Fibroblast of skin of right biceps (primary cell): ENCODE results near the gene EIF3J.
A peak's percentile ranks its signal among the peaks of the same experiment; 100 is the strongest.
"Not testable (repeated sequence)": the region's sequence is repeated elsewhere in the genome, so short reads cannot be mapped to it uniquely, and the experiment has no call there.

Experiments
- DNase-seq: peaks from one replicate; pipeline ENCODE4 v3.0.0-alpha.2; 2013

Gene EIF3J, protein sequence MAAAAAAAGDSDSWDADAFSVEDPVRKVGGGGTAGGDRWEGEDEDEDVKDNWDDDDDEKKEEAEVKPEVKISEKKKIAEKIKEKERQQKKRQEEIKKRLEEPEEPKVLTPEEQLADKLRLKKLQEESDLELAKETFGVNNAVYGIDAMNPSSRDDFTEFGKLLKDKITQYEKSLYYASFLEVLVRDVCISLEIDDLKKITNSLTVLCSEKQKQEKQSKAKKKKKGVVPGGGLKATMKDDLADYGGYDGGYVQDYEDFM

DNA sequence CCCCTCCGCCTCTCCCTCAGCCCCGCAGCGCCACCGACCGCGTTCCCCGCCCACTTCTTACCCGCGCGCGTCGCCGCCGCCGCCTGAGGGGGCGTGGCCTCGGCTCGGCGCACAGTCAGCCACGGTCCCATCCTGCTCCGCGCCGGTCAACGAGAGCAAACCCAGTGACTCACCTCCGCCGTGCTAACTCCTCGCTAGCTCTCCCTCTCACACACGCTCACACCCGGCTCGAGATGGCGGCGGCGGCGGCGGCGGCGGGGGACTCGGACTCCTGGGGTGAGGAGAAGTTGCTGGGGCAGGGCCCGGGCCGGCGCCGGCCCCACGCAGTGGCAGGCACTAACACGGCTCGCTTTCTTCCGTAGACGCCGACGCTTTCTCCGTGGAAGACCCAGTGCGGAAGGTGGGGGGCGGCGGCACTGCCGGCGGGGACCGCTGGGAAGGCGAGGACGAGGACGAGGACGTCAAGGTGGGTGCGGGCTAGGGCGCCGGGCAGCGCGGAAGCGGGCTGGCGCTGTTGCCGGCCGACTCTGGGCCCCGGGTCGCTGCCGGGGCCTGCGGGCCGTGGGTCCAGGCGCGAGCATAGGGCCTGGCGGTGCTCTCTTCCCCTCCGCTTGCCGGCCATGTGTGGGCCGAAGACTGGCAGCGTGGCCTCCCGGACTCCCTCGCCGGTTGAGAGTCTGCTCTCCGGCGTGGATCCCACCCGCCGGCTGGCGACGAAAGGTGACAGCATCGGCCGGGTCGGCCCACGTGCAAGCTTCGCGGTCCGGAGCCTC lies at the start of gene EIF3J:
Gene EIF3J (plus strand): TSS at position 186 of the 773 bp plus-strand sequence. CDS start 48 bp downstream, at position 234.
- DNase-seq, result peak; percentile 98

DNA sequence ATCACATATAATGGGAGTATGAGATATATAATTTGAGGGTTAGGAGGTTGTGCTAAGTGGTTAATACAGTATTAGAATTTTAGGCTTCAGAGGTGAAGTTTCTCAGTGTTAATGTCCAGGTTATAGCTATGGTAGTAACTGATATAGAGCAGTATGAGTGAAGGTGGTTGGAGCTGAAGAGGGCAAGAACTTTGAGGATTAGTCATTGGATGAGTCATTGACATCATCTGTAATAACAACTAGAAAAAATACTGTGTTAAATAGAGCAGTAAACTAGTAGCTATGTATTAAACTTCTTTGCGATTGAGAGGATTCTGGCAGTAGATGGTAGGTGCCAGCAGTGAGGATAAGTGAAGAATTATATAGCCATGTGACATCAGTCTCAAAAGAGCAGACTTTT lies 47.5 kb upstream of the EIF3J start:
- peak; percentile 79 for DNase-seq

DNA sequence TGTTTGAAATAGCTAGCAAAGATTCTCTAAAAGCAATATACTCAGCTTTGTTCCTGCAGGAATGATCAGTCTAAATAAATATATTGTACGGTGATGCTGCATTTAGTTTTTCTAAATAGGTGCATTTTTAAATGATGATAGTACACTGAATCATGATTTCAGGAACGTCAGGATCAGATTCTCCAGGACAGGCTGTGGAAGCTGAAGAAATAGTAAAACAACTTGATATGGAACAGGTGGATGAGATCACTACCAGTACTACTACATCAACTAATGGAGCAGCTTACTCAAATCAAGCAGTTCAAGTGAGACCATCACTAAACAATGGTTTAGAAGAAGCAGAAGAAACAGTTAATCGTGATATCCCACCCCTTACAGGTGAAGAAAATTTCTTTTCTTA lies 46.3 kb upstream of the EIF3J start:
- DNase-seq, result no peak

DNA sequence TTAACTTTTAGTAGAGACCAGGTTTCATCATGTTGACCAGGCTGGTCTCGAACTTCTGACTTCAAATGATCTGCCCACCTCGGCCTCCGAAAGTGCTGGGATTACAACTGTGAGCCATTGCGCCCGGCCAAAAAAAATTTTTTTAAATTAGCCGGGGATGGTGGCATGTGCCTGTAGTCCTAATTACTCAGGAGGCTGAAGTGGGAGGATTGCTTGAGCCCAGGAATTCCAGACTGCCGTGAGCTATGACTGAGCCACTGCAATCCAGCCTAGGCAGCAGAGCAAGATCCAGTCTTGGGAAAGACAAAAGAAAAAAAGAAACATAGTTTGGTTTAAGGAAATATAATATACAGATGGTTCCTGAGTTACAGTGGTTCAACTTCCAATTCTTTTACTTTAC lies 44.9 kb upstream of the EIF3J start:
- no peak for DNase-seq

DNA sequence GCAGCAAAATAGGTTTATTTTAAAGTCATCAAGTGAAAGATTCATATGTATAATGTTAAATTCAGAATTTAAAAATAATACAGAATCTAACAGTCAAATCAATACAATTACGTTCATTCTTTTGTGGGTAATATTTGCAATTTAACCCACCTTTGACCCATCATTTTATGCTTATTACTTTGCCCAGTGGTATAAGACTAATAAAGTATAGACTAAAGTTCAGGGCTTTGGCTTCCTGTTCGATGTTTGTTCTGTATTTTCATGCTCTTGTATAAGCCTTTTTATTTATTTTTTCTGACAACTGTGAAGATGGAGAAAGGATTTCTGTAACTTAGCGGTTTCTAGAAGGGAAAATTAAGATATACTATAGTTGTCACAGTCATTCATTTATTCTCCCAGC lies 44.3 kb upstream of the EIF3J start:
- DNase-seq, result no peak

DNA sequence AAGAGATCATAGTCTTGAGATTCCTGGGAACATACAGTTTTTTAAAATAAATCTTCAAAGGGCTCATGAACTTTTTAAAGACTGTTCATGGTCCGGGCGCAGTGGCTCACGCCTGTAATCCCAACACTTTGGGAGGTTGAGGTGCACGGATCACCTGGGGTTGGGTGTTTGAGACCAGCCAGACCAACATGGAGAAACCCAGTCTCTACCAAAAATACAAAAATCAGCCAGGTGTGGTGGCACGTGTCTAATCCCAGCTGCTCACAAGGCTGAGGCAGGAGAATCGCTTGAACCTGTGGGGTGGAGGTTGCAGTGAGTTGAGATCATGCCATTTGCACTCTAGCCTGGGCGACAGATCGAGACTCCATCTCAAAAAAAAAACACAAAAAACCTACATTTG lies 41.4 kb upstream of the EIF3J start:
- no peak for DNase-seq

DNA sequence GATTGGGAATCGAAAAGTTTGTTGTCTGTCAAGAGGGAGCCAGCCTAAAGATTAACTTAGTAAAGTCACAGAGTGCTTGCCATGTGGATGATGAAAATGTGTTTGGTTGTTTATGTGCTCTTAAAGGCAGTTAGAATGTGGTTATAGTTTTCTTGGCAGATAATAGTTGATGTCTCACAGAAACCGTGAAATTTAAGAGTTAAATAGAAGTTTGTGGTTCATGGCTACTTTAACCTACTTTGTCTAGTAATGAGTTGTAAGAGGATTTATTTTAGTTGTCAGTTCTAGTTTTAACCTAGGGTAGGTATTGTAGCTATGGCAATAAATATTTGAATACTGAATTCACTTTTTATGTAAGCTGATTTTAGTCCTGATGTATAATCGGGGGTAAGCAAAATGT lies 36.4 kb upstream of the EIF3J start:
- DNase-seq, result no peak

DNA sequence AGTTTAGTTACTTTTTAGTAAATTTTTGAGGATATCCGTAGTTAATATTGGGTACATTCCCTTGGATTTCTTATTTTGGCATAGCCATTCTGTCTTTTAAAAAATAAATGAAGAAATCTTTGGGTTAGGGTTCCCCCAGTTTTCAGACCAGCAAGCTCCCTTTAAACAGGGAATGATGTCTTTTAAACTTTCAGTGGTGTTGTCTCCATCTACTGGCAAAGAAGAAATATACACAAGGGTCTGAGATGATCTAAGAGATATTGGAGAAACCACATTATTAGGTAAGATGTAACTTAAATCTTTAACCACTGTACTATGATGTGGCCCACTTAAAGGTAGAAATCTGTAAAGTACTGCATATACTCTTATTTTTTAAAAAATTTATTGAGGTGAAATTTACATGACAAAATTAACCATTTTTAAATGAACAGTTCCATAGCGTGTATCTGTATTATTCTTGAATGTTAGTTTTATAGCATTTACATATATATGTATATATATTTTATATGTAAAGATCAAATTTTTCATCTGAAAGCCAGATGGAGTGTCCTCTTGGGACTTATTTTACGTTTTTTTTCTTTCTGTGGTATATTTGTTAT lies 35.1 kb upstream of the EIF3J start:
- peak; percentile 48 for DNase-seq

DNA sequence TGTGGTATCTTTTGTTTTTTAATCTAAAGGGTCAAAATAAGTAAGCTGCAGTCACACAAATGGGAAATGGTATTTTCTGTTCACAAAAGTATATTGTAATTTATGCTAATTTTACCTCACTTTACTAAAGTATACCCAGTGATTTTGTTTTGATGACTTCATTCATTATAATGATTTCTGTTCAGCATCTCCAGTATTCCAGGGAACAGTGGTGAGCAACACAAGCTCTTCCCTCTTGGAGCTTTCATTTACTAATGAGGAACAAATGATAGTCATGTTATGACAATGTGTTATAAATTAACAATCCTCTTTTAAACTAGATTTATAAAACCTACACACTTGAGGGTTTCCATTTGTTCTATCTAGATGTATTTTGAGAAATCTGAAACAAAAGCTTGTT lies 20.5 kb upstream of the EIF3J start:
- no peak for DNase-seq

DNA sequence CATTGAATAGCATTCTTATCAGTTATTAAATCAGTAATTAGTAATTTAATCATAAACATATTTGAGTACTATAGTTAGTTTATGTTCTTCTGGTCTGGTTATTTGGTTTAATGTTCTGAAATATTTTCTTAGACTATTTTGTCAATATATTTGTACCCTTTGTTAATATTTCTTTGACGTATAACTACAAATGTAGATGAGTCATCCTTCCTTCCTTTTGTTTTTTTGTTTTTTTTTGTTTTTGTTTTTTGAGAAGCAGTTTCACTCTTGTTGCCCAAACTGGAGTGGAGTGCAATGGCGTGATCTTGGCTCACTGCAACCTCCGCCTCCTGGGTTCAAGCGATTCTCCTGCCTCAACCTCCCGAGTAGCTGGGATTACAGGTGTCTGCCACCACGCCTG lies 17.4 kb upstream of the EIF3J start:
- no peak for DNase-seq

DNA sequence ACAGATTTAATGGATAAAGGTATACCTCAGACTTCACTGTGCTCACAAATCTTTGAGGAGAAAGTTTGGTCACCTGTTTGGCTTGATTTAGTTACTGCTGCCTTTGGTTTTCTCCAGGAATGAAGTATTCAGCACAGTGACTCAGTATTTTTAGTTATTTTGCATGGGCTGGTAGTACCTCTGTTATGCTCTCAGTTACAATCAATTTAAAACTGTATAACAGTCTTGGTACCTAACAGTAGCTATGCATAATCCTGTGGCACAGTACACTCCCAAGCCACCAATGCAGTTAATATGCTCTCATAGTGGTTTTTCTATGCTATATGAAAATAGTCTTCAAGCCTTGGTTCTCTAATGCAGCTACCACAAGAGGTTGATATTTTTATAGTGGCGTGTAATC lies 11.9 kb upstream of the EIF3J start:
- no peak for DNase-seq

DNA sequence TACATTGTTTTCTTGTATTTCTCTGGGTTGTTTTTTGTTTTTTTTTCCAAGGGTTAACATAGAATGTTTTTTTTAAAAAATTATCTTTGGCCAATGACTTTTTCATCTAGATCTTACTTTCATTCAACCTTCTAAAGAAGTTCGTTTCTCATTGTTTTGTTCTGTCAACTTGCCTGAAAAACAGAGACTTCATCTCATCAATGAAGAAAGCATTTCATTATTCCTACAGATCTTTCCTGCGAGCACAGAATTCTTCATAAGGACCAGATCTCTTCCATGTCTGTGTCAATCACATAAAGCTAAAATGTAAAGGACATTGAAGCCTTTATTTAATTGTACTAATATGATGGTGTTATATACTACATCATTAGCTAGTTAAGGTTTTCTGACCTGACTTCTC lies 9.7 kb upstream of the EIF3J start:
- no peak for DNase-seq

DNA sequence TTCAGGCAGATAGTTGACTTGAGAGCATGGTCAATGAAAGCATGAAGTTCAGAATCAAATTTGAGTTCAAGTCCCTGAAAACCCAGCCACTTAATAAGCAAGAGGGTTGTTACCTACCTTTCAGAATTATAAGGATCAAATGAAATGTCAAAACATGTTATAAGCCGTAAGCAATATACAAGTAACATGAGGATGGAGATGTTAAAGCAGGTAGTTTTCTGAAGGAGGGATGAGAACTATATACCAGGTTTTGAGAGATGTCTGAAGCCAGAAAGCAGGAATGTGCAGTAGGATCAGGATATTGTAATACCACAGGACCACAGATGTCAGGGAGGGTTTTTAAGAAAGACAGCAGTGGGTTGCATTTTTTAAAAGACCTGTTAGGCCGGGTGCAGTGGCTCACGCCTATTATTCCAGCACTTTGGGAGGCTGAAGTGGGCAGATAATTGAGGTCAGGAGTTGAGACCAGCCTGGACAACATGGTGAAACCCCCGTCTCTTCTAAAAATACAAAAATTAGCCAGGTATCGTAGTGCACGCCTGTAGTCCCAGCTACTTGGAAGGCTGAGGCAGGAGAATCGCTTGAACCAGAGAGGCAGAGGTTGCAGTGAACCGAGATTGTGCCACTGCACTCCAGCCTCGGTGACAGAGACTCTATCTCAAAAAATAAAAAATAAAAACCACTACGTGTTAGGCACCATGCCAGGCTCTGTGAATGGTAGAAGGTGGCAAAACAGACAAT lies 6.9 kb upstream of the EIF3J start:
- no peak for DNase-seq

DNA sequence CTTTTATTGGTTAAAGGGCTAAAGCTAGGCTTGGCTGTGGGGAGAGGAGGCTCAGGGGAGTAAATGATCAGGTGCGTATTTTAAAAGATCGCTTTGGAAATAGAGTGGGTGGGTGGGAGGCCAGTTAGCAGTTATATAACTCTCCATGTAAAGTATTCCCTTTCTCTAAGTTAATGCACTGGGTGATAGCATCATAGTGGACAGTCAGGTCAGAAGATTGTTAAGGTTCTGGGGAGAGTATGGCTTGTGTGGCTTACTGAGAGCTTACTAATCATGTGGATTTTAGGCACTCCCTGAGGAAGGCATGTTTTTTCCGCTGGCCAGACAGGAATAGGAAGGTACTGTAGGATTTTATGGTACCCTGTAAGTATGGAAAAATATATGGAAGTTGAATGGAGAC lies 6.3 kb upstream of the EIF3J start:
- DNase-seq, result no peak

DNA sequence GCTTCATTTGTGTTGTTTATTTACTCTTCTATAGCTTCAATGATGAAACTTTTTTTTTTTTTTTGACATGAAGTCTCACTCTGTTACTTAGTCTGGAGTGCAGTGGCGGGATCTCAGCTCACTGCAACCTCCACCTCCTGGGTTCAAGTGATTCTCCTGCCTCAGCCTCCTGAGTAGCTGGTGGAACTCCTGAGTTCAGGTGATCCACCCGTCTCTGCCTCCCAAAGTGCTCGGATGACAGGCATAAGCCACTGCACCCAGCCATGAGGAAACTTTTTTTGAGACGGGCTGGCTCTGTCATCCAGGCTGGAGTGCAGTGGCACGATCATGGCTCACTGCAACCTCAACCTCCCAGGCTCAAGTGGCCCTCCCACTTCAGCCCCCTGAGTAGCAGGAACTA lies 4.7 kb upstream of the EIF3J start:
- not testable (repeated sequence) for DNase-seq

DNA sequence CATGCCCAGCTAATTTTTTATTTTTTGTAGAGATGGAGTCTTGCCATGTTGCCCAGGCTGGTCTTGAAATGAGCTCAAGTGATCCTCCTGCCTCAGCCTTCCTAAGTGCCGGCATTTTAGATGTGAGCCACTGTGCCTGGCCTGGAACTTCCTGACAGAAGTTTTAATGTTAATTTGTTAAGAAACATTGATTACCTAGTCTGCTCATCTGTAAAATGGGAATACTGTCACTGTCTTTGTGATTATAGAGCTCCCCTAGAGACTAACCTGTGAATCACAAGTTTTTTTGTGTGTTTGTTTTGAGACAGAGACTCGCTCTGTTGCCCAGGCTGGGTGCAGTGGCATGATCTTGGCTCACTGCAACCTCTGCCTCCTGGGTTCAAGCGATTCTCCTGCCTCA lies 4.3 kb upstream of the EIF3J start:
- DNase-seq, result no peak

DNA sequence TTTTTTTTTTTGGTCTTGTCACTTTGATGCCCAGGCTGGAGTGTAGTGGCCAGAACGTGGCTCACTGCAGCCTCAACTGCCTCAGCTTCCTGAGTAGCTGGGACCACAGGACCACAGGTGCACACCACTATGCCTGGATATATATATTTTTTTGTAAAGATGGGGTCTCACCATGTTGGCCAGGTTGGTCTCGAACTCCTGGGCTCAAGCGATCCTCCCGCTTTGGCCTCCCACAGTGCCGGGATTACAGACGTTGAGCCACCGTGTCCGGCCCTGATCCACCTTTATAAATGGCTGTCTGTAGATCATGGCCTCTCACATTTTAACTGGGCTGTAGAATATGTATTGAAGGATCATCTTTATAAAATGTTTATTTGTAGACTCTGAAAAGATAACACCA lies 1.9 kb upstream of the EIF3J start:
- no peak for DNase-seq

DNA sequence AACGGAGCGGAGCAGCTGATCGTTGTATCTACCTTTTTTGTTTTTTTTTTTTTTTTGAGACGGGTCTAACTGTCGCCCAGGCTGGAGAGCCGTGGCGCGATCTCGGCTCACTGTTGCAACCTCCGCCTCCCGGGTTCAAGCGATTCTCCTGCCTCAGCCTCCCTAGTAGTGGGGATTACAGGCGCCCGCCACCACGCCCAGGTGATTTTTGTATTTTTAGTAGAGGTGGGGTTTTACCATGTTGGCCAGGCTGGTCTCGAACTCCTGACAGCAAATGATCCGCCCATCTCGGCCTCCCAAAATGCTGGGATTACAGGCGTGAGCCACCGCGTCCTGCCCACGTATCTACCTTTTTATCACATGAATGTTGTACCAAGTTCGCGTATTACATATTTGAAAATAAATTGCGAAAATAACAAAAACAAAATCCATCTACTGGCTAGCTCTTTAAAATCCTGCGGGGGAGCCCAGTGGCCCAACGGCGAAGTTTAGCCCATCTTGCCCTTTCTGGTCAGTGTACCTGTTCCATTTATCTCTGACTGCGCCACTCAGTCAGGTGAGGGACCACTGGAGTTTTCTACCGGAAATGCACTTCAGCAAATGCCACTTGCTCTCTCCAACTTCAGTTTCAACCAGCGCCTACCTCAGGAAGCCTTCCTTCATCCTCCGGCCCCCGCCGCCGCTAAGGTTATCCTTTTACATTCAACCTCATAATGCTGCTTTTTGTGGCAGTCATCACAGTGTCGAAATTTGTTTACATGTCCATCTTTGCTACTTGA lies 1.2 kb upstream of the EIF3J start:
- no peak for DNase-seq

DNA sequence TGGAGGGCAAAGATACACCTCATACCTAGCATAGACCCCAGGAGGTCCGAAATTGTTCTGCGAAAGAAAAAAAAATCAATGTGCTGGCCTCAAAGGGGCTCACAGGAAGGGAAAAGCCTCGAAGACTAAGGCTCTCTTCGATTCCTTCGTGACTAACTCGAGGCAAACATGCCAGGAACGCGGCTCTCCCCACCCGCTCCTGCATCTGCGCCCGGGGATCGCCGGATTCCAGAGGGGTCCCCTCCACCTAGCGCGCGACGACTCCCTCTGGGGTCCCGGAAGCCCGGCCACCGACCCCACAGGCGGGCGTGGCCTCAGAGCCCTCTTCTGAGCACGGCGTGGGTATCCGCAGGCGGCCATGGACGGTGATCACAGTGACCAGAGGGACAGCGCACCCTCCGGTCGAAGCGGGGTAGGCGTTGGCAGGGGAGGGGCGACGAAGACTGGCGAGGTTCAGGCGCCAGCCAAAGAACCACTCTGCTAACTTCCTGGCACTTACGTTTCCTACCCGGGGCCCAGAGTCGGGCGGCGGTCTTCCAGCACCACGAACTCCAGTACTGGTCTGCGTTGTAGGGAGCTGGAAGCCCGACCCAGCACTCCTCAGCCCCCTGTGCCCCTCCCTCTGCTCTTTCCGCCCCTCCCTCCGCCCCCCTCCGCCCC lies 515 bp upstream of the EIF3J start:
- DNase-seq, result peak; percentile 78

DNA sequence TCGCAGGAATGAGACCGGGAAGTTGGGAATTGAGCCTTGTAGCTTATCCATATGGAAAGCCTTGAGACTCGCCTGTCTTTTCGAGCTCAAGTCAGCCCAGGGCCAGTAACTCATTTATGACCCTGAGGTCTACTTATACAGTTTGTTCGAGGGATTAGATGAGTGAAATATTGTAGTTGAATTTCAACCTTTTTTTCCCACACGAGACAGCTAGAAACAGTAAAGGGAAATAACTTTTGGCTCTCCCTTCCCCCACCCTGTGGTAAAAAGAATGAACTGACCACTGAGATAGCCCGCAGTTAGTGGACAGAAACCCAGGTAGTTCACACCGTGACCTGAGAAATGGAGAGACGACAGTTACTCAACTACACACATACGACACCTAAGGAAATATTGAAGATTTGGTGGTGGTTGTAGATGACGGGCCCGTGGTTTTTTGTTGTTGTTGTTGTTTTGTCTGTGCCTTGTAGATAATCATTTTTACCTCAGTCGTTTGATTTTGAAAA lies 841 bp downstream of the EIF3J start:
- DNase-seq, result no peak

DNA sequence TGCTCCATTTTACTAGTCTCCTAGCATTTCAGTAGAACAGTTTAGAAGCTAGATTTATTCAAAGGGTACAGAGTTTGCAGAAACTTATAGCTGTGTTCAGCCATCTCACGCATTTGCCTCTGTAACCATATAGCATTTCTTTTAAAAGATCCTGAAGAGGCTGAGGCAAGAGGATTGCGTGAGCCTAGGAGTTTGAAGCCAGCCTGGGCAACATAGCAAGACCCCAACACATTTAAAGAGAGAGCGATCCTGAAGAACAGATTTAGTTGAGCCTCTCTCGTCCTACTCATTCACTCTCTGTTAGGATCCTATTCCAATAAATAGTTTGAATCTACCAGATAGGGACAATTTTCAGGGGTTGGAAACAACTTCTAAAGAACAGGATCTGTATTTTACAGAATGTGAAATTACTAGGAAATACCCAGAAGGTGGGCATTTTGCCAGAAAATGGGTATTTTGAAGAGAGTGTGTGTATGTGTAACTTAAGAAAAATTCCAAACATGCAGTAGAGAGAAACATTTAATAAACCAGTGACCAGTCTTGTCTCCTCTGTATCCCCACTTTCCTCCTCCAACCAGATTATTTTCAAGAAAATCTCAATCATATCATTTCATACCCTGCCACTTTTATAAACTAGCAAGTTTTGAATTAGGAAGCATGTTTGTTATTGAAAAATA lies 4.5 kb downstream of the EIF3J start:
- DNase-seq, result peak; percentile 88
